GM19023 (cell line): ENCODE measurements around the gene SH3YL1.

Experiments
- ATAC-seq: cut with Tn5 transposase; IDR thresholded peaks from one replicate; pipeline ENCODE4 v1.9.1; 2021; ENCODE audit warnings: mild to moderate bottlenecking, moderate library complexity; ENCODE audit not compliant: unreplicated experiment

The SH3YL1 gene

GRCh38 chr2:282371-283263 lies 18.8 kb upstream of the SH3YL1 start:
- no peak for ATAC-seq

- no peak for ATAC-seq
Observed at GRCh38 chr2:281381-281780, 17.5 kb upstream of the SH3YL1 start.

GRCh38 chr2:280650-281110 lies 16.8 kb upstream of the SH3YL1 start:
- ATAC-seq: no peak

- ATAC-seq: no peak
Observed at GRCh38 chr2:279956-280649, 16.3 kb upstream of the SH3YL1 start.

GRCh38 chr2:279366-279765 lies 15.5 kb upstream of the SH3YL1 start:
- no peak for ATAC-seq

- no peak for ATAC-seq
Observed at GRCh38 chr2:278927-279320, 15.1 kb upstream of the SH3YL1 start.

GRCh38 chr2:278312-278926 lies 14.6 kb upstream of the SH3YL1 start:
- ATAC-seq: no peak

- ATAC-seq: peak; percentile 69
Observed at GRCh38 chr2:275466-275865, 11.6 kb upstream of the SH3YL1 start.

- ATAC-seq: no peak
Observed at GRCh38 chr2:274503-274902, 10.7 kb upstream of the SH3YL1 start.

GRCh38 chr2:273333-273732 lies 9.5 kb upstream of the SH3YL1 start:
- no peak for ATAC-seq

GRCh38 chr2:271917-272316 lies 8.1 kb upstream of the SH3YL1 start:
- ATAC-seq: no peak

GRCh38 chr2:270861-271260 lies 7.0 kb upstream of the SH3YL1 start:
- no peak for ATAC-seq

- ATAC-seq: no peak
Observed at GRCh38 chr2:269356-270030, 5.7 kb upstream of the SH3YL1 start.

GRCh38 chr2:268323-268722 lies 4.5 kb upstream of the SH3YL1 start:
- no peak for ATAC-seq

- ATAC-seq: peak; percentile 88
Observed at GRCh38 chr2:264493-265468, 949 bp upstream of the SH3YL1 start, which contains the start of gene ACP1. TSS of gene ACP1 (plus strand) at chr2:264947. CDS start at chr2:264965, 18 bp downstream.

GRCh38 chr2:263022-263738 lies 652 bp downstream of the SH3YL1 start:
- no peak for ATAC-seq

GRCh38 chr2:262117-262516 lies 1.7 kb downstream of the SH3YL1 start:
- no peak for ATAC-seq

- no peak for ATAC-seq
Observed at GRCh38 chr2:260507-261161, 3.2 kb downstream of the SH3YL1 start.
